ENCODE results near the gene TNIP1.

TNIP1 gene

GRCh38 chr5:151081431-151082281, 822 bp upstream of the TNIP1 start:
- DNase-seq = no peak

- DNase-seq = peak; percentile 17 to 25
These were observed 809 bp downstream of the TNIP1 start for GRCh38 chr5:151079838-151080612.

GRCh38 chr5:151078490-151079262, 2.2 kb downstream of the TNIP1 start:
- DNase-seq = no peak

DNA sequence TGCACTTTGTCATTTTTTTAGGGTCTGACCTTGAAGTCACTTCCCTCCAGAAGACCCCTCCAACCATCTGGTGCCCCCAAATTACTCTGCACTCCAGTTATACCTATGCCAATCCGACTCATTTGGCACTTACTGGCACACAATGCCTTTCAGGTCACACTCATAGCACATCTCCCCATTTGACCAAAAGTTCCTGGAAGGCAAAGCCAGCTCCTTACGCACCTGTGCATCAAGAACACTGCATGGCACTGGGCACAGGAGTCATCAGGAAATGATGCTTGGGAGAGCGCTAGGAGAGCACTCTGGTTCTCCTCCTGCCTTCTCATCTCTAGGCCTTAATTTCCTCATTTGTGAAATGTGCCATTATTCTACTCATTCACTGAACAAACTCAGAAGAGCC, 2.9 kb downstream of the TNIP1 start:
- no peak for DNase-seq

DNA sequence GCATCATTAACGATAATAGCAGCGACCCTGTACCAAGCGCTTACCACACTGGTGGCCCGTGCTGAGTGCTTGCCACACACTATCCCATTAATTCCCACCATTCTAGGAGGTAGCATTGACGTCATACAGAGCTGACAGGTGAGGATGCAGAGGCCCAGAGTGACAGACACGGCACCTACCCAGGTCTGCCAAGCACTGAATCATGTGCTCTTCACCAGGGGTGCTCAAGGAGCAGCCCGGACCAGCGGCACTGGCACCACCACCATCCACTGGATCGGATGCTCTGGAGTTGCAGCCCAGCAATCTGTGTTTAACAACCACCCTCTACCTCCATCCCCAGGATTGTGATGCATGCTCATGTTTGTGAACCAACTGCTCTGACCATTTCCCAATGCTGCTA, 3.4 kb downstream of the TNIP1 start:
- no peak for DNase-seq

GRCh38 chr5:151076616-151077015, 4.2 kb downstream of the TNIP1 start:
- DNase-seq = no peak

GRCh38 chr5:151075698-151076331, 5.0 kb downstream of the TNIP1 start:
- DNase-seq = no peak

- no peak for DNase-seq
These were observed 6.3 kb downstream of the TNIP1 start for GRCh38 chr5:151074557-151074956.

- no peak for DNase-seq
These were observed 7.6 kb downstream of the TNIP1 start for GRCh38 chr5:151073280-151073679.

DNA sequence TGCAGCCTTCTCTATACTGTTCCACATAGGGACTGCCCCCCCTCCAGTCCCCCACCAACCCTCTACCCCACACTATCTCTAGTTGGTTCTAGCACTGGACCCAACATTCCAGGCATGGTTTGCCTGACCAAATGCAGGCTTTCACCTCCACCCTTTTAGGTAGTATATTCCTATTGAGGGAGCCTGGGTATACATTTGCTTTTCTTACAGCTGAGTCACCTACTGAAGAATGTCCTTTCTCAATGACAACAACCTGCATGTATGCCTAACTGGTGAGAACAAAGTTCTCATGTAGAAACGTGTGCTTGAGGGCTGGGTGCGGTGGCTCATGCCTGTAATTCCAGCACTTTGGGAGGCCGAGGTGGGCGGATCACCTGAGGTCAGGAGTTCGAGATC, 8.2 kb downstream of the TNIP1 start:
- no peak for DNase-seq

DNA sequence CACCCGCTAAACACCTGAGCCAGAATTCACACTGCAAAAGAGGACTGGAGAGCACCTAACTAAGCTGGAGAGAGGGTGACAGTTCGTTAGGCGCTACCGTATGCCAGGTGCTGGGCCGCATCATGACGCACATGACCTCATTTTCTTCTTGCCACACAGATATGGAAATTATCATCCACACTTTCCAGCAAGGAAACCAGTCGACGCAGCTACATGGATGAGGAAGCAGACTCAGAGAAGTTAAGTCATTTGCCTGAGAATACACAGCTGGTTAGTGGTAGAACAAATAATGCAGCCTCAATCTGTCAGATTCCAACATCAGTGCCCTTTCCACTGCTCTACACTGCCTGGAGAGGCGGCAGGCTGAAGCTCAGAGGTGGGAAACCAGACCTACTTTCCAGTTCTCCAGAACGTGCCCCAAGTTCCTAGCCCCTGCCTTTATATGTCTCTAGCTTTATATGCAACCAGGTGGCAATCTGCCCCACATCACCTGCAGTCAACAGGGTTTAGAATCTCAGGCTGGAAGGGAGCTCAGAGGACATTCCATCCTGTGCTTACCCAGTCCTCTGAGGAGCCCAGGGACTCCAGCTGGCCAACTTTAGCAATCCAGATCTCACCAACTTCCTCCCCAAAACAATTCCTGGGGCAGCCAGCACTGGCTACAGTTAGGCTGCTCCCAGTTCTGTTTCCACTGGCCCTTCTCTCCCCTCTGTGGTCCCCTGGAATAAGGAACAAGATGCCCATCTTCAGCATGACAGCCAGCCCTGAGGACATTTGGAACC, 8.8 kb downstream of the TNIP1 start:
- DNase-seq = no peak

DNA sequence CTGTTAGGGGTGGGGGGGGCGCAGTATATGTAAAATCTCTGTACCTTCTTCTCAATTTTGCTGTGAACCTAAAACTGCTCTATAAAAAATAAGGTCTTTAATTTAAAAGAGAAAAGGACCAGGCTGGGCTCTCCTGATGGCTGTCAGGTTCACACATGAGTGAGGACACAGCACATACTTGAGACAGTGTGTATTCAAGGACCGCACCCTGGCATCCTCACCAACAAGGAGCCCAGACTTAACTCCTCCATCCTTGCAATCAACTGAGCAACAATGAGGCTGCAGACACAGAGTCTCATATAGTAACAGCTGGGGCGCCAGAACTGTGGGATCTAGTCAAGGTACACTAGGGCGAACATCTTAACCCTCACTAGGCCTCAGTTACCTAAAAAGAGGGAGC, 9.8 kb downstream of the TNIP1 start:
- no peak for DNase-seq

GRCh38 chr5:151070449-151070848, 10.4 kb downstream of the TNIP1 start:
- DNase-seq = no peak

- peak in 1 of 2 experiments; percentile 13 for DNase-seq
These were observed 12.2 kb downstream of the TNIP1 start for GRCh38 chr5:151068433-151069197.

DNA sequence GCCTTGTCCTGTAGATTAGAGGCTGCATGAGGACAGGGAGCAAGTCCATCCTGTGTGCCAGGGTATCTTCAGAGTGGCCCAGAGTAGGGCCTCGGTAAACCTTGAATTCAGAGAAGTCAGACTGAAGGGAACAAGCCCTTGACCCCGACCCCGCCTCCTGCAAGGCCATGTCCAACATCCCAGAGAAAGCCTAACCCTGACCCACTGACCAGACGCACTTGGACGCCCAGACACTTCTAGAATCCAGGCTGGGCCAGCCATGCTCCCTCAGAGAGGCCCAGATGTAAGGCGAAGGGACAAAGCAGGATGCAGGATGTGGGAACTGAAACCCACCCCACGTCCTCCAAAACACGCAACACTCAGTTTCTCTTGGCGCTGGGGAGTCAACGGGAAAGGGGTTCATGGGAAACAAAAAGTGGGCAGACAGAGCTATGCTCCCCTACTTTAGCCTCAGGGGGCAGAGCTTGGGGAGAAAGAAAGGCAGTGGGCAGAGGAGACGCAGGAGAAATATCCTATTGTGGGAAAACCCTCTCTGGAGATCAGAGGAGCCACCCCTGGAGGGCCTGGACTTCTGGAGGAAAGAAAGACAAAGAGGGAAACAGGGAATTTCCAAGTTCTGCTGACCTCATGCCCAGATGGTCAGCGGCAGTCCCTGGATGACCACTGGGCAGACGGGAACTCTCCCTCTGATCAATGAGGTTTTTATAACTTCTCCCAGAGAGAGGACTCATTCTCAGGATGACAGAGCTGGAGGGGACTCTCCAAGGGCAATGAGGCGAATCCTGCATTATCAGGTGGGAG, 13.0 kb downstream of the TNIP1 start:
- DNase-seq = no peak

DNA sequence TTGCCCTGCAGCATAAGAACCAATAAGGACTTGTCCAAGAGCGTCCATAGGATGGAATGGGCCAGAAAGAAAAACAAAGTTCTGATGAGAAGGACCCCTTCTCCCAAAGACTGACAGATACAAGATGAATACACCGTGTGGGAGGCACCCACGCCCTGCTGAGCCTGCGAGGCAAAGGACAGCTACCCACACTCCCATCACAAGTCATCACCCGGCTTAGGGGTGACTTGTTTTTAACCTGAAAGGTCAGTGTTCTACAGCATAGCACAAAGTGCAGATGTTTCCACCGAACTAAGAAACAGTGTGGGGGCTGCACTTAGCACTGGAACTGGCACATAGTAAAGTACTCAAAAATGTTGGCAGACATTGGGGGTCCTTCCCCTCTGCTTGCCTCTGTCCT, 13.9 kb downstream of the TNIP1 start:
- DNase-seq = no peak

DNA sequence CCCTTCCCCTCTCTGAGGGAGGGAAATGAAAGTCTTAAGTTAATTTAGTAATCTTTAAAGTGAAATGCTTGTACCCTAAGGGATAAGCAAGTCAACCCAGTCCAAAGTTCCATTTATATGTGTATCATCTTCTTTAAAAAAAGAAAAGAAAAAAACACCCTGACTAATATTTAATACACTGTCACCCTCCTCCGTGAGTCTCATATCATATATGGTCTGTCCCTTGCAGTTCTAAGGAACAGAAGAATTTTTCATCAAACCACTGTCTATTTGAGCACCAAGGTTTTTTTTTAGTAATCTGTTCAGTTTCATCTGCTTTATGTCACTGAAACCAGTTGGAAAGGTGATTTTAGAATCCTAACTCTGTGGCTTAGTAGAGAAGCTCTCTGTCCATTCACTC, 15.2 kb downstream of the TNIP1 start:
- no peak for DNase-seq

DNA sequence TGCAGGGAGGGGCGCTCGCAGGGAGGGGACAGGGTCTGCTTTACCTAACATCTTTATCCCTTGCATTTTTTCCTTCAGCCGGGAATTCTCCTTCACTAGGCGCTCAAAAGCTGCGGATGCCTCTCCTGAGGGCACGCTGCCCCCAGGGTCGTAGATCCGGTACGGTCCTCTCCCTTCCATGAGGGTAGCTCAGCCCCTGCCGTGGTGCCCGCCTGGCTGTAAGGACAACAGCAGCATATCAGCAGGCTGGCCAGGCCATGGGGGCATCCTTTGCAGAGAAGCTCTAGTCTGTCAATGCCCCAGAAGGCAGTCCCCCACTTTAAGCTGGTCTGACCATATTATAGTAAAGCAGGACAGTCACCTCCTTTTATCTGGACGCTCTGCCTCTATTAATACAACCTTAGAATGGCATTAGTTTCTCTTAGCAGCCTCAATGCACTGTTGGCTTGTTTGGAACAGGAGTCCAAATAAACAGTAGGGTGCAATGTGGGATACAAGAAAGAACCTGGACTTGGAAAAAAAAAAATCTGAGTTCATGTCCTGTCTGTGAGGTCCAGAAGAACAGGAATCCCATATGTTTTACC, 15.8 kb downstream of the TNIP1 start:
- DNase-seq = no peak

GRCh38 chr5:151063142-151063989, 17.5 kb downstream of the TNIP1 start:
- DNase-seq = no peak

All from NCI-H446 (cell line).